Measurements from ENCODE around the gene JPH2. TPM values are rescaled to one million over a fixed set of nuclear protein-coding genes. Genes with fewer than 3 reads are reported as not detected.

The JPH2 gene
- total RNA-seq, 1 donor from 2014 or later: not detected

GRCh38 chr20:44153636-44154043, 33.3 kb downstream of the JPH2 start:
- POLR2A ChIA-PET: no interaction called here
- Mint-ChIP-seq H3K27me3 (peaks cover 11% of the 10 kb centered on the region), H3K9me3 (no peaks in the 10 kb centered on the region), H3K36me3 (ENCODE audit: low read depth) (no peaks in the 10 kb centered on the region), H3K4me1 (no peaks in the 10 kb centered on the region), H3K4me3 (no peak overlapping the region), H3K27ac (no peak overlapping the region)
- ATAC-seq (ENCODE audit: low read depth): no peak
- CTCF ChIA-PET: no interaction called here
- no peak for DNase-seq
- TF ChIP-seq, protein P1, sequence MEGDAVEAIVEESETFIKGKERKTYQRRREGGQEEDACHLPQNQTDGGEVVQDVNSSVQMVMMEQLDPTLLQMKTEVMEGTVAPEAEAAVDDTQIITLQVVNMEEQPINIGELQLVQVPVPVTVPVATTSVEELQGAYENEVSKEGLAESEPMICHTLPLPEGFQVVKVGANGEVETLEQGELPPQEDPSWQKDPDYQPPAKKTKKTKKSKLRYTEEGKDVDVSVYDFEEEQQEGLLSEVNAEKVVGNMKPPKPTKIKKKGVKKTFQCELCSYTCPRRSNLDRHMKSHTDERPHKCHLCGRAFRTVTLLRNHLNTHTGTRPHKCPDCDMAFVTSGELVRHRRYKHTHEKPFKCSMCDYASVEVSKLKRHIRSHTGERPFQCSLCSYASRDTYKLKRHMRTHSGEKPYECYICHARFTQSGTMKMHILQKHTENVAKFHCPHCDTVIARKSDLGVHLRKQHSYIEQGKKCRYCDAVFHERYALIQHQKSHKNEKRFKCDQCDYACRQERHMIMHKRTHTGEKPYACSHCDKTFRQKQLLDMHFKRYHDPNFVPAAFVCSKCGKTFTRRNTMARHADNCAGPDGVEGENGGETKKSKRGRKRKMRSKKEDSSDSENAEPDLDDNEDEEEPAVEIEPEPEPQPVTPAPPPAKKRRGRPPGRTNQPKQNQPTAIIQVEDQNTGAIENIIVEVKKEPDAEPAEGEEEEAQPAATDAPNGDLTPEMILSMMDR (IDR thresholded peaks at IDR 0.05): no peak
- intact Hi-C loops (cut with micrococcal nuclease): no loop called here

- no peak overlapping the region for H3K4me3 Mint-ChIP-seq
- intact Hi-C loops (cut with micrococcal nuclease): no loop called here
- no peaks in the 10 kb centered on the region for H3K36me3 Mint-ChIP-seq (ENCODE audit: low read depth)
- TF ChIP-seq, protein P1 (IDR thresholded peaks at IDR 0.05): no peak
- no peak overlapping the region for H3K27ac Mint-ChIP-seq
- H3K9me3 Mint-ChIP-seq: no peaks in the 10 kb centered on the region
- DNase-seq: no peak
- ChIA-PET CTCF (no interaction called here), POLR2A (no interaction called here)
- H3K4me1 Mint-ChIP-seq: no peaks in the 10 kb centered on the region
- H3K27me3 Mint-ChIP-seq: peaks cover 12% of the 10 kb centered on the region
- no peak for ATAC-seq (ENCODE audit: low read depth)
Observed at GRCh38 chr20:44151621-44152416, 35.2 kb downstream of the JPH2 start.

- H3K27me3 Mint-ChIP-seq: peaks cover 24% of the 10 kb centered on the region
- ChIA-PET CTCF (no interaction called here), POLR2A (no interaction called here)
- DNase-seq (no peak), ATAC-seq (ENCODE audit: low read depth) (no peak)
- no peak overlapping the region for H3K27ac Mint-ChIP-seq
- H3K9me3 Mint-ChIP-seq: no peaks in the 10 kb centered on the region
- intact Hi-C loops (cut with micrococcal nuclease): no loop called here
- H3K36me3 Mint-ChIP-seq (ENCODE audit: low read depth): no peaks in the 10 kb centered on the region
- TF ChIP-seq, protein P1 (IDR thresholded peaks at IDR 0.05): no peak
- H3K4me1 Mint-ChIP-seq: no peaks in the 10 kb centered on the region
- no peak overlapping the region for H3K4me3 Mint-ChIP-seq
Observed at GRCh38 chr20:44146272-44146671, 40.7 kb downstream of the JPH2 start.

- Mint-ChIP-seq H3K27ac (no peak overlapping the region), H3K4me3 (no peak overlapping the region), H3K36me3 (ENCODE audit: low read depth) (no peaks in the 10 kb centered on the region), H3K27me3 (peaks cover 30% of the 10 kb centered on the region), H3K9me3 (no peaks in the 10 kb centered on the region), H3K4me1 (no peaks in the 10 kb centered on the region)
- TF ChIP-seq, protein P1 (IDR thresholded peaks at IDR 0.05): no peak
- CTCF ChIA-PET: no interaction called here
- DNase-seq (no peak), ATAC-seq (ENCODE audit: low read depth) (no peak)
- POLR2A ChIA-PET: no interaction called here
- intact Hi-C loops (cut with micrococcal nuclease): no loop called here
Observed at GRCh38 chr20:44145131-44145775, 41.7 kb downstream of the JPH2 start.

- Mint-ChIP-seq H3K27me3 (peaks cover 31% of the 10 kb centered on the region), H3K27ac (no peak overlapping the region), H3K4me3 (no peak overlapping the region), H3K9me3 (no peaks in the 10 kb centered on the region), H3K36me3 (ENCODE audit: low read depth) (no peaks in the 10 kb centered on the region), H3K4me1 (no peaks in the 10 kb centered on the region)
- TF ChIP-seq, protein P1 (IDR thresholded peaks at IDR 0.05): no peak
- CTCF ChIA-PET: no interaction called here
- POLR2A ChIA-PET: no interaction called here
- intact Hi-C loops (cut with micrococcal nuclease): no loop called here
- ATAC-seq (ENCODE audit: low read depth): no peak
- no peak for DNase-seq
Observed at GRCh38 chr20:44143936-44144335, 43.1 kb downstream of the JPH2 start.
